Panc1 (cell line): Measurements from ENCODE around the gene NMS.

ENCODE experiments used
- CTCF ChIP-seq: fragments of 450-650 bp; IDR thresholded peaks from 2 replicates; pipeline ENCODE4 v1.5.1; 2017; ENCODE audit warnings: mild to moderate bottlenecking
- POLR2AphosphoS5 ChIP-seq: IDR thresholded peaks from 2 replicates; pipeline ENCODE4 v1.6.1; 2012; ENCODE audit warnings: mild to moderate bottlenecking, low read depth, low read length, moderate library complexity
- REST ChIP-seq, 2 experiments: IDR thresholded peaks; 2 replicates each; pipeline ENCODE4 v1.6.1; 2011 to 2012; ENCODE audit warnings: low read depth in 2 of 2, control low read depth in 1 of 2, low read length in 1 of 2, mild to moderate bottlenecking in 1 of 2, moderate library complexity in 1 of 2; ENCODE audit not compliant: insufficient read depth in 1 of 2
- SIN3A ChIP-seq: IDR thresholded peaks from 2 replicates; pipeline ENCODE4 v1.6.1; 2012; ENCODE audit warnings: low read depth, mild to moderate bottlenecking, low read length, moderate library complexity, borderline replicate concordance; ENCODE audit not compliant: insufficient read depth
- TCF7L2 ChIP-seq: IDR thresholded peaks from 2 replicates; pipeline ENCODE4 v1.6.1; 2011; ENCODE audit warnings: mild to moderate bottlenecking, low read depth, low read length, inconsistent platforms

GRCh38 chr2:100470898-100471514 is 724 bp downstream of the NMS start:
- TF ChIP-seq CTCF (no peak), POLR2AphosphoS5 (no peak), TCF7L2 (no peak), SIN3A (no peak), REST (IDR thresholded peaks at IDR 0.05; ENCODE audit: insufficient read depth in 1 of 2, low read depth in 2 of 2, low read length in 1 of 2) (peak; percentile 86 to 87)
